Stomach (tissue), 9 donors: ENCODE results near the gene SCML2. TPM values are rescaled to one million over a fixed set of nuclear protein-coding genes. Genes with fewer than 3 reads are reported as not detected.
"Not testable (repeated sequence)": the region's sequence is repeated elsewhere in the genome, so short reads cannot be mapped to it uniquely, and the experiment has no call there.

Experiments used
- DNase-seq, 2 donors: peaks; one replicate each; pipeline versions ENCODE4 v3.0.0 to v3.0.0-alpha.2; 2013 to 2019
- H3K27ac ChIP-seq, 5 donors: fragments of 200-600 bp in 4 of 5; sonication (generic) in 4 of 5; one replicate each; pipeline ENCODE4 v1.5.1; 2013 to 2019; ENCODE audit warnings: mild to moderate bottlenecking in 1 of 5, moderate library complexity in 1 of 5
- H3K27me3 ChIP-seq, 3 donors: fragments of 200-600 bp; sonication (generic); one replicate each; pipeline ENCODE4 v1.5.1; 2017 to 2019; ENCODE audit warnings: mixed run types in 1 of 3
- H3K36me3 ChIP-seq, 4 donors: fragments of 200-600 bp; sonication (generic); 1 replicate in 3 of 4; 2 replicates in 1 of 4; pipeline ENCODE4 v1.5.1; 2016 to 2019
- H3K4me1 ChIP-seq, 4 donors: fragments of 200-600 bp; sonication (generic); one replicate each; pipeline ENCODE4 v1.5.1; 2016 to 2019
- H3K4me3 ChIP-seq, 4 donors: fragments of 200-600 bp; sonication (generic) in 3 of 4; one replicate each; pipeline ENCODE4 v1.5.1; 2016 to 2019; ENCODE audit warnings: mild to moderate bottlenecking in 1 of 4
- H3K9me3 ChIP-seq, 4 donors: fragments of 200-600 bp; sonication (generic); one replicate each; pipeline ENCODE4 v1.5.1; 2016 to 2019
- EP300 ChIP-seq: sonication (generic); formaldehyde crosslinking; IDR thresholded peaks from one replicate; pipeline ENCODE4 v1.6.1; 2017; ENCODE audit warnings: antibody characterized with exemption
- POLR2A ChIP-seq, 4 donors: fragments of 450-650 bp; IDR thresholded peaks; one replicate each; pipeline ENCODE4 v1.6.1; 2016; ENCODE audit warnings: antibody characterized with exemption in 4 of 4, control low read depth in 2 of 4, mild to moderate bottlenecking in 1 of 4, moderate library complexity in 1 of 4
- POLR2AphosphoS5 ChIP-seq, 3 donors: sonication (generic); formaldehyde crosslinking; IDR thresholded peaks; one replicate each; pipeline ENCODE4 v1.6.1; 2016; ENCODE audit warnings: antibody characterized with exemption in 3 of 3
- WGBS, 5 donors: extraction: QIAGEN DNeasy Blood & Tissue Kit in 3 of 5; methylation state at CpG; one replicate each; pipeline versions ENCODE4 v1.1.5 to v1.1.7; 2013 to 2018; 5-methylcytosine and 5-hydroxymethylcytosine counted together
- intact Hi-C: fragments of 100-400 bp; cut with DNase I; formaldehyde crosslinking; loops from one replicate; pipeline ENCODE4 v1.15.1; 2023; ENCODE audit warnings: low total_unique reads
- polyA plus RNA-seq, 3 donors: library from polyadenylated mRNA; stranded (reverse); fragments of 200-250 nt; gene quantifications; one replicate each; pipeline ENCODE4 v1.2.3, GENCODE V29; 2013
- total RNA-seq, 5 donors: library from RNA; depleted of rRNA; stranded (reverse); fragments of >200 nt; gene quantifications; one replicate each; pipeline versions ENCODE4 v1.1.0 to v1.2.3, GENCODE V29; 2014 to 2016
- TF ChIP-seq, protein P1 (sequence below), 7 experiments: fragments of 450-650 bp in 4 of 7; fragments of 200-600 bp in 3 of 7; sonication (generic) in 3 of 7; IDR thresholded peaks; one replicate each; pipeline ENCODE4 v1.5.1; 2016 to 2019; ENCODE audit warnings: antibody characterized with exemption in 7 of 7, control low read depth in 2 of 7, mild to moderate bottlenecking in 1 of 7
- donor health status: healthy with polysubstance abuse.
- donor health status: Bipolar disorder and iron deficiency.
- donor health status: healthy.

Gene SCML2
- total and polyA plus RNA-seq, 8 donors: 0.45 to 5.7 (median 1.6) TPM; not detected in 1

- H3K4me3 ChIP-seq: no peak overlapping the region
- H3K27me3 ChIP-seq: no peaks in the 10 kb centered on the region
- WGBS, 5 donors: 18 to 25% (median 23%) methylated on average over 9 of the region's 9 CpGs
- DNase-seq: peak; percentile 80 to 83
- no peaks in the 10 kb centered on the region for H3K4me1 ChIP-seq
- H3K36me3 ChIP-seq: no peaks in the 10 kb centered on the region
- intact Hi-C loops: no loop called here
- no peak for TF ChIP-seq POLR2A (IDR thresholded peaks at IDR 0.05)
- TF ChIP-seq POLR2AphosphoS5 (IDR thresholded peaks at IDR 0.05): no peak
- TF ChIP-seq, protein P1, sequence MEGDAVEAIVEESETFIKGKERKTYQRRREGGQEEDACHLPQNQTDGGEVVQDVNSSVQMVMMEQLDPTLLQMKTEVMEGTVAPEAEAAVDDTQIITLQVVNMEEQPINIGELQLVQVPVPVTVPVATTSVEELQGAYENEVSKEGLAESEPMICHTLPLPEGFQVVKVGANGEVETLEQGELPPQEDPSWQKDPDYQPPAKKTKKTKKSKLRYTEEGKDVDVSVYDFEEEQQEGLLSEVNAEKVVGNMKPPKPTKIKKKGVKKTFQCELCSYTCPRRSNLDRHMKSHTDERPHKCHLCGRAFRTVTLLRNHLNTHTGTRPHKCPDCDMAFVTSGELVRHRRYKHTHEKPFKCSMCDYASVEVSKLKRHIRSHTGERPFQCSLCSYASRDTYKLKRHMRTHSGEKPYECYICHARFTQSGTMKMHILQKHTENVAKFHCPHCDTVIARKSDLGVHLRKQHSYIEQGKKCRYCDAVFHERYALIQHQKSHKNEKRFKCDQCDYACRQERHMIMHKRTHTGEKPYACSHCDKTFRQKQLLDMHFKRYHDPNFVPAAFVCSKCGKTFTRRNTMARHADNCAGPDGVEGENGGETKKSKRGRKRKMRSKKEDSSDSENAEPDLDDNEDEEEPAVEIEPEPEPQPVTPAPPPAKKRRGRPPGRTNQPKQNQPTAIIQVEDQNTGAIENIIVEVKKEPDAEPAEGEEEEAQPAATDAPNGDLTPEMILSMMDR (IDR thresholded peaks at IDR 0.05): peak in 5 of 7 experiments; percentile 14 to 86 (median 62)
- no peak for TF ChIP-seq EP300
- H3K27ac ChIP-seq: no peak overlapping the region
- H3K9me3 ChIP-seq: no peaks in the 10 kb centered on the region
Observed at GRCh38 chrX:18390941-18391538, 36.6 kb upstream of the SCML2 start.

GRCh38 chrX:18389966-18390365 is 35.5 kb upstream of the SCML2 start:
- TF ChIP-seq EP300 (no peak), POLR2AphosphoS5 (IDR thresholded peaks at IDR 0.05) (no peak), POLR2A (IDR thresholded peaks at IDR 0.05) (no peak)
- TF ChIP-seq, protein P1 (IDR thresholded peaks at IDR 0.05): no peak
- H3K27me3 ChIP-seq: no peaks in the 10 kb centered on the region
- intact Hi-C loops: no loop called here
- H3K4me3 ChIP-seq: no peak overlapping the region
- no peaks in the 10 kb centered on the region for H3K36me3 ChIP-seq
- DNase-seq: no peak
- H3K4me1 ChIP-seq: no peaks in the 10 kb centered on the region
- WGBS, 5 donors: 56 to 65% (median 63%) methylated on average over 3 of the region's 3 CpGs
- H3K9me3 ChIP-seq: no peaks in the 10 kb centered on the region
- H3K27ac ChIP-seq: no peak overlapping the region

DNA sequence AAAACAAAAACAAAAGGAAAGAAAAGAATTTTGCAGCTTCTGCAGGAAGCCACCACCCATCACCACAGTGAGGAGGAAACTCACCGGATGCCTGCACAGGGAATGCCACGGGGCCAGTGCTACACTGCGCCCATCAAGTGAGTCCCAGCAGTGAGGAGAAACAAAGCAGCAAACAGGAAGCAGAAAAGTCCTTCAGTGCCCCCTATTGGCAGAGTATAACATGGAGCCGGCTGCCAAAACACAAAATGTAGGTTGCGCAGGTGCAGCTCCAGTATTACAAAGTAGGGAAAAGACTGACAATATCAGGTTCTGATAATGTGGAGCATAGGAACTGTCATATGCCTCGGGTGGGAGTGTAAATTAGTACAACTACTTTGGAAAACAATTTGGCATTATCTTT is 23.3 kb upstream of the SCML2 start:
- intact Hi-C loops: no loop called here
- peak; percentile 27 to 53 for DNase-seq

GRCh38 chrX:18375131-18375805 is 20.8 kb upstream of the SCML2 start:
- not testable (repeated sequence) for DNase-seq
- WGBS, 5 donors: 79 to 91% (median 87%) methylated on average over 9 of the region's 9 CpGs

More for the DNA sequence above, 23.3 kb upstream of the SCML2 start:
- peaks cover 0 to 7% (median 0%) of the 10 kb centered on the region in 4 donors for H3K9me3 ChIP-seq
- no peak overlapping the region for H3K4me3 ChIP-seq
- TF ChIP-seq POLR2A (IDR thresholded peaks at IDR 0.05): no peak
- TF ChIP-seq, protein P1 (IDR thresholded peaks at IDR 0.05): peak in 3 of 7 experiments; percentile 14 to 19 (median 17)
- H3K27ac ChIP-seq: no peak overlapping the region
- H3K27me3 ChIP-seq: no peaks in the 10 kb centered on the region
- no peaks in the 10 kb centered on the region for H3K36me3 ChIP-seq
- WGBS, 5 donors: 10 to 38% (median 13%) methylated on average over 5 to 6 of the region's 6 CpGs
- H3K4me1 ChIP-seq: no peaks in the 10 kb centered on the region

DNA sequence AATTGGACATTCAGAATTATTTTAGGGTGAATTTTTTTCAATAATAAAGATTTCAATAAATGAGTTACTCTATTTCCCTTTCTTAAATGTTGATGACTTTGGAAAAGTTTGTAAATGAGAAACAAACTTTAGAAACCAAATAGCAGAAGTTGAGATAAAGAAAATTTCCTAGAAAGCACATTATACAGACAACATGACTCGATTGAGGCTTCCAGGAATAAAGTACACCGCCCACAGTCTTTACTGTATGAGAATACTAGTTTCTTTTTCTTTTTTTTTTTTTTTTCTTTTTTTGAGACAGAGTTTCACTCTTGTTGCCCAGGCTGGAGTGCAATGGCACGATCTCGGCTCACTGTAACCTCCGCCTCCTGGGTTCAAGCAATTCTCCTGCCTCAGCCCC is 14.6 kb upstream of the SCML2 start:
- H3K4me3 ChIP-seq, H3K9me3 ChIP-seq, H3K4me1 ChIP-seq, H3K27ac ChIP-seq, DNase-seq, H3K36me3 ChIP-seq, H3K27me3 ChIP-seq, intact Hi-C loops: not testable (repeated sequence)
- 68 to 80% (median 79%) methylated on average over 3 to 5 of the region's 5 CpGs for WGBS, 5 donors

More at GRCh38 chrX:18375131-18375805, 20.8 kb upstream of the SCML2 start:
- H3K9me3 ChIP-seq, H3K4me3 ChIP-seq, H3K27ac ChIP-seq, H3K4me1 ChIP-seq, H3K27me3 ChIP-seq, intact Hi-C loops, H3K36me3 ChIP-seq: not testable (repeated sequence)
